K562 (cell line): Measurements from ENCODE around the gene CGNL1.

Experiments
- CBFB ChIP-seq: sonication (generic); formaldehyde crosslinking; IDR thresholded peaks from 2 replicates; pipeline ENCODE4 v1.4.0; 2020; ENCODE audit warnings: mild to moderate bottlenecking, missing genetic modification reagents
- CCAR2 ChIP-seq: fragments of 200-400 bp; formaldehyde crosslinking; IDR thresholded peaks from 2 replicates; pipeline ENCODE4 v1.6.1; 2017; ENCODE audit warnings: mild to moderate bottlenecking, low read depth, low read length
- E2F5 ChIP-seq: sonication (generic); formaldehyde crosslinking; IDR thresholded peaks from 2 replicates; pipeline ENCODE4 v1.8.0; 2022; ENCODE audit warnings: mild to moderate bottlenecking, missing genetic modification reagents
- NONO ChIP-seq, 2 experiments: fragments of 200-400 bp in 1 of 2; fragments of 450-650 bp in 1 of 2; formaldehyde crosslinking in 1 of 2; IDR thresholded peaks; 2 replicates each; pipeline ENCODE4 v1.6.1; 2017; ENCODE audit warnings: low read depth in 2 of 2, mild to moderate bottlenecking in 2 of 2, moderate library complexity in 2 of 2, low read length in 1 of 2
- SMARCC2 ChIP-seq: fragments of 450-650 bp; IDR thresholded peaks from 2 replicates; pipeline ENCODE4 v1.6.1; 2017; ENCODE audit warnings: antibody characterized with exemption, moderate library complexity, mild to moderate bottlenecking, low read depth

- TF ChIP-seq NONO (IDR thresholded peaks at IDR 0.05; ENCODE audit: low read depth in 2 of 2, low read length in 1 of 2) (no peak), CBFB (CRISPR knock-in tag) (no peak), SMARCC2 (no peak), CCAR2 (no peak), E2F5 (CRISPR knock-in tag) (no peak)
Observed at GRCh38 chr15:57537072-57537471, 160.8 kb downstream of the CGNL1 start.
